Suprapubic skin (tissue), 4 donors: Measurements from ENCODE around the gene CACNA2D2. TPM values are rescaled to one million over a fixed set of nuclear protein-coding genes. Genes with fewer than 3 reads are reported as not detected.
A peak's percentile ranks its signal among the peaks of the same experiment; 100 is the strongest.

Experiments
- DNase-seq, 2 donors: peaks; one replicate each; pipeline ENCODE4 v3.0.0-alpha.2; 2019; ENCODE audit warnings: low spot score in 2 of 2
- H3K27ac ChIP-seq: fragments of 200-600 bp; sonication (generic); one replicate; pipeline ENCODE4 v1.5.1; 2019
- H3K27me3 ChIP-seq: fragments of 200-600 bp; sonication (generic); one replicate; pipeline ENCODE4 v1.5.1; 2019
- H3K36me3 ChIP-seq: fragments of 200-600 bp; sonication (generic); one replicate; pipeline ENCODE4 v1.5.1; 2019
- H3K4me1 ChIP-seq: fragments of 200-600 bp; sonication (generic); one replicate; pipeline ENCODE4 v1.5.1; 2019
- H3K4me3 ChIP-seq: fragments of 200-600 bp; sonication (generic); one replicate; pipeline ENCODE4 v1.5.1; 2019; ENCODE audit warnings: mild to moderate bottlenecking
- H3K9me3 ChIP-seq: fragments of 200-600 bp; sonication (generic); one replicate; pipeline ENCODE4 v1.5.1; 2019
- EP300 ChIP-seq: sonication (generic); formaldehyde crosslinking; IDR thresholded peaks from one replicate; pipeline ENCODE4 v1.6.1; 2017; ENCODE audit warnings: antibody characterized with exemption
- POLR2A ChIP-seq, 2 donors: fragments of 450-650 bp; IDR thresholded peaks; one replicate each; pipeline ENCODE4 v1.6.1; 2017; ENCODE audit warnings: antibody characterized with exemption in 2 of 2, mild to moderate bottlenecking in 2 of 2, moderate library complexity in 2 of 2
- POLR2AphosphoS5 ChIP-seq, 3 donors: sonication (generic); formaldehyde crosslinking; IDR thresholded peaks; one replicate each; pipeline ENCODE4 v1.6.1; 2017; ENCODE audit warnings: antibody characterized with exemption in 3 of 3
- WGBS: methylation state at CpG from one replicate; pipeline ENCODE4 v1.1.5; 2018; 5-methylcytosine and 5-hydroxymethylcytosine counted together
- total RNA-seq, 4 donors: library from RNA; depleted of rRNA; stranded (reverse); fragments of >200 nt; gene quantifications; one replicate each; pipeline ENCODE4 v1.1.0, GENCODE V29; 2016
- TF ChIP-seq, protein P1 (sequence below), 2 donors: fragments of 200-600 bp in 1 of 2; fragments of 450-650 bp in 1 of 2; sonication (generic) in 1 of 2; IDR thresholded peaks; one replicate each; pipeline ENCODE4 v1.5.1; 2016 to 2019; ENCODE audit warnings: antibody characterized with exemption in 2 of 2, mild to moderate bottlenecking in 1 of 2, moderate library complexity in 1 of 2

CACNA2D2 gene
- total RNA-seq, 4 donors from 2014 or later = 1.4 to 5.6 (median 1.7) TPM

DNA sequence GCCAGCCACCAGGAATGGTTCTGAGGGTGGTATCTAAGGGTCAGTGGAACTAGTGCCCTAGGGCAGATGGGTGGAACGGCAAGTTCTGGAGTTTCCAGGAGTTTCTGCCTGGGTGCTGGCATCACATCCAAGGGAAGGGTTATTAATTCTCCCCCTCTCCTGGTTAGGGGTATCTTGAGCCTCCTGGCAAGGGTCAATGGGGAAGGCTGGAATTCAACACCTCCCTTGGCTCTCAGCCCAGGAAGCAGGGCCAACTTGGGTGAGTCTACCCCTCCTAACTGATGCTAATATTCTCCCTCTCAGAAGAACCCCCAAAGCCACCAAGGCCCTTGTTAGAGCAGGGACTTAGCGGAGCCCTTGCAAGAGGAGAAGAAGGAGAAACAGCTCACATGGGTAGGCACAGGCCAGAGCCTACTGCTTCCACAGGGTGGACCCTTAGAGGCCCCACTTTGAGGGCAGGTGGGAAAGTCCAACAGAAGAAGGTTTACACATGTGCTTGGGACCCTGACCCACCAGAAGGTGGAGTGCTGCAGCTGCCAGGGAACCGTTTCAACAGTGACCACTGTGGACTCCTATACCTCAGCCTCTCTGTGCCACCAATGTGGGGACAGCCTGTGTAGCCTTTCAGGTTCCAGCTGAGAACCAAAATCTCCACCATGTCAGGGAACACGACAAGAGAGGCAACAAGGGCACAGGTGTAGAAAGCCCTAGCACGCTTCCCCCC, 147.4 kb downstream of the CACNA2D2 start:
- Histone ChIP-seq H3K36me3 (peaks cover 38% of the 10 kb centered on the region), H3K4me3 (peak overlapping the region; percentile 97), H3K9me3 (no peaks in the 10 kb centered on the region), H3K27me3 (no peaks in the 10 kb centered on the region), H3K4me1 (peaks cover 67% of the 10 kb centered on the region), H3K27ac (no peak overlapping the region)
- TF ChIP-seq, protein P1, sequence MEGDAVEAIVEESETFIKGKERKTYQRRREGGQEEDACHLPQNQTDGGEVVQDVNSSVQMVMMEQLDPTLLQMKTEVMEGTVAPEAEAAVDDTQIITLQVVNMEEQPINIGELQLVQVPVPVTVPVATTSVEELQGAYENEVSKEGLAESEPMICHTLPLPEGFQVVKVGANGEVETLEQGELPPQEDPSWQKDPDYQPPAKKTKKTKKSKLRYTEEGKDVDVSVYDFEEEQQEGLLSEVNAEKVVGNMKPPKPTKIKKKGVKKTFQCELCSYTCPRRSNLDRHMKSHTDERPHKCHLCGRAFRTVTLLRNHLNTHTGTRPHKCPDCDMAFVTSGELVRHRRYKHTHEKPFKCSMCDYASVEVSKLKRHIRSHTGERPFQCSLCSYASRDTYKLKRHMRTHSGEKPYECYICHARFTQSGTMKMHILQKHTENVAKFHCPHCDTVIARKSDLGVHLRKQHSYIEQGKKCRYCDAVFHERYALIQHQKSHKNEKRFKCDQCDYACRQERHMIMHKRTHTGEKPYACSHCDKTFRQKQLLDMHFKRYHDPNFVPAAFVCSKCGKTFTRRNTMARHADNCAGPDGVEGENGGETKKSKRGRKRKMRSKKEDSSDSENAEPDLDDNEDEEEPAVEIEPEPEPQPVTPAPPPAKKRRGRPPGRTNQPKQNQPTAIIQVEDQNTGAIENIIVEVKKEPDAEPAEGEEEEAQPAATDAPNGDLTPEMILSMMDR (IDR thresholded peaks at IDR 0.05) = no peak
- TF ChIP-seq EP300 (no peak), POLR2A (IDR thresholded peaks at IDR 0.05) (no peak), POLR2AphosphoS5 (IDR thresholded peaks at IDR 0.05) (no peak)
- WGBS = 50% methylated on average over 5 of the region's 5 CpGs
- no peak for DNase-seq

DNA sequence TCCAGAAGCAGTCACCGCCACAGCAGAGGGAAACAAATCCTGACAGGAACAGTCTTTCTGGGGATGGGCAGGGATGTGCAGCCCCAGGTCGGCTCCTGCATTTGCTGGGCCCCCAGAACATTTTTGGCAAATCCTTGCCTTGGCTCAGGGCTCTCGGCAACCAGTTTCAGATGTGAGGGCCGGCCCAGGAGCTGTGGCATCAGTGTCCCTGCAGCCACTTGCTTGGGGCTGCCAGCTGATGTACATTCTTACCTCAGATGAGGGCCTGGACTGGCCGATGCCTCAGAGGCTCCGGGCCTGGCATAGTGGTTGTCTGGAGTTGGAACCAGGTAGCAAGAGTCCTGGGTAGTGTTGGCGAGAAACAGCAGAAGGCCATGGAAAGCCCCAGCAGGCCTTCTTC, 148.6 kb downstream of the CACNA2D2 start:
- H3K4me3 ChIP-seq = no peak overlapping the region
- no CpG with 5 or more reads among the region's 7 CpGs for WGBS
- H3K27me3 ChIP-seq = no peaks in the 10 kb centered on the region
- TF ChIP-seq, protein P1 (IDR thresholded peaks at IDR 0.05) = no peak
- TF ChIP-seq POLR2AphosphoS5 (IDR thresholded peaks at IDR 0.05) = no peak
- TF ChIP-seq POLR2A (IDR thresholded peaks at IDR 0.05) = no peak
- TF ChIP-seq EP300 = no peak
- no peak overlapping the region for H3K27ac ChIP-seq
- peaks cover 38% of the 10 kb centered on the region for H3K36me3 ChIP-seq
- no peak for DNase-seq
- H3K9me3 ChIP-seq = no peaks in the 10 kb centered on the region
- H3K4me1 ChIP-seq = peaks cover 75% of the 10 kb centered on the region

DNA sequence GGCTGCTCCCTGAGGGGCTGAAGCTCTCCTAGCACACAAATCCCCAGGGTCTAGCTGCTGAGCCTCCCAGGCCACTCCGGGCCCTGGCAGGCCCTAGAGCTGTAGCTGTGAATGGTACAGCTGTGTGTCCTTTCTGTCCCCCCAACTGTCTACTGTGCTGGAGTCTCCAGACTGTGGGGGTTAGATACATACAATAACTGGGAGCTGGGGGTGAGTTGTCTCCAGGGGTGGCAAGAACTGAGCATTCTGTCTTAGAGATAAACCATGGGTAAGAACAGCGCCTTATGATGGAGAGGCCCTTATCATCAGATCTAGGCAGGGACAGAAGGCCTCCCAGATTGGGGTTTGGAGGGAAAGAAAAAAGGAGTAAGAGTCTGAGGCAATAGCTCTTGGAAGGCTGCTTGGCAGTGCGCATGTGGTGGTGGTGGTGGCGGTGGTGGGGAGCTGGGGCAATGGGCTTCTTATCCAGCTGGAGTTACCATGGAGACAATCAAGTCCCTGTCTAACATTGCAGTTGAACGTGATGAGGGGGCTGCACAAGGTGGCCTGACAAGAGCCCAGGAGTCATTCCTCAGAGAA, 149.2 kb downstream of the CACNA2D2 start:
- TF ChIP-seq POLR2A (IDR thresholded peaks at IDR 0.05) = no peak
- no peak for TF ChIP-seq EP300
- TF ChIP-seq, protein P1 (IDR thresholded peaks at IDR 0.05) = no peak
- no peak for TF ChIP-seq POLR2AphosphoS5 (IDR thresholded peaks at IDR 0.05)
- no peak for DNase-seq
- H3K4me3 ChIP-seq = no peak overlapping the region
- no peak overlapping the region for H3K27ac ChIP-seq
- H3K4me1 ChIP-seq = peaks cover 78% of the 10 kb centered on the region
- no peaks in the 10 kb centered on the region for H3K27me3 ChIP-seq
- WGBS = 75% methylated on average over 5 of the region's 5 CpGs
- H3K36me3 ChIP-seq = peaks cover 38% of the 10 kb centered on the region
- H3K9me3 ChIP-seq = no peaks in the 10 kb centered on the region

DNA sequence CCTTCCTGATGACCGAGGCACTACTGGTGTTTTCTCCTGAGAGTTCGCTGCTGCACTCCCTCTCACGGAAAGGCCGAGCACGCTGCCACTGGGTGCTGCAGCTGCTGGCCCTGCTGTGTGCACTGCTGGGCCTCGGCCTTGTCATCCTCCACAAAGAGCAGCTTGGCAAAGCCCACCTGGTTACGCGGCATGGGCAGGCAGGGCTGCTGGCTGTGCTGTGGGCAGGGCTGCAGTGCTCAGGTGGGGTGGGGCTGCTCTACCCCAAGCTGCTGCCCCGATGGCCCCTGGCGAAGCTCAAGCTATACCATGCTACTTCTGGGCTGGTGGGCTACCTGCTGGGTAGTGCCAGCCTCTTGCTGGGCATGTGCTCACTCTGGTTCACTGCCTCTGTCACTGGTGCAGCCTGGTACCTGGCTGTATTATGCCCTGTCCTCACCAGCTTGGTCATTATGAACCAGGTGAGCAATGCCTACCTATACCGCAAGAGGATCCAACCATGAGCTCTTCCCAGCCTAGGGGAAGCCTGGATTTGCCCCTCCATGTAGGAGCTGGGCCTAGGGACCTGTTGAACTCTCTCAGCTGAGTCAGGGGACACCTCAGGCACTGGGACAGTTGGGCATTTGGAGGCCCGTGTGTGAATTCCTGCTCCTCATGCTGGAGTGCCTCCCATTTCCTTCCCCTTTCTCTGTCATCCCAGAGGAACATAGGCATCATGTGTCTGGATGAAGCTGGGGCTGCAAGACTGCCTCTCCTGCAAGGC, 150.0 kb downstream of the CACNA2D2 start:
- 71% methylated on average over 8 of the region's 12 CpGs for WGBS
- H3K36me3 ChIP-seq = peaks cover 43% of the 10 kb centered on the region
- no peak for DNase-seq
- no peaks in the 10 kb centered on the region for H3K9me3 ChIP-seq
- no peak for TF ChIP-seq POLR2AphosphoS5 (IDR thresholded peaks at IDR 0.05)
- TF ChIP-seq EP300 = no peak
- TF ChIP-seq, protein P1 (IDR thresholded peaks at IDR 0.05) = no peak
- TF ChIP-seq POLR2A (IDR thresholded peaks at IDR 0.05) = no peak
- H3K4me3 ChIP-seq = no peak overlapping the region
- peaks cover 73% of the 10 kb centered on the region for H3K4me1 ChIP-seq
- no peak overlapping the region for H3K27ac ChIP-seq
- no peaks in the 10 kb centered on the region for H3K27me3 ChIP-seq

DNA sequence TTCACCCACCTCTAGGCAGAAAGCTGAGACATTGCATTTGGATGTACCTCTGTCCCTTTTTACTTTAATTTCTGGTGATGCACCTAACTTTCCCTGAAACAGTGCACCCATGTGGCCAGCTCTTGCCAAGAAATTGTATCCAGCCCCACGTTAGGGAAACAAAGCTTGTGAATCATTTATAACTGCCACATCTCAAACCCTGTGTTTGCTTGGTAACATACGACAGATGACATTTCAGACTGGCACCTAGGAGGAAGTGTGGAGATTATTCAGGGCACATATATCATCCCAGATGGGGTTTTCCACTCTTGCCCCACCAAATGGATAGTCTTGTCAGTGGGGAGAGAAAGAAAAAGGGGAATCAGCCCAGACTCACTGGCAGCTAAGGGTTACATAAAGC, 150.7 kb downstream of the CACNA2D2 start:
- 28% methylated on average over 2 of the region's 2 CpGs for WGBS
- peaks cover 48% of the 10 kb centered on the region for H3K36me3 ChIP-seq
- H3K27me3 ChIP-seq = no peaks in the 10 kb centered on the region
- no peak for TF ChIP-seq POLR2AphosphoS5 (IDR thresholded peaks at IDR 0.05)
- no peak for TF ChIP-seq EP300
- no peak for TF ChIP-seq POLR2A (IDR thresholded peaks at IDR 0.05)
- TF ChIP-seq, protein P1 (IDR thresholded peaks at IDR 0.05) = peak in 1 of 2 donors; percentile 2
- H3K4me3 ChIP-seq = no peak overlapping the region
- H3K9me3 ChIP-seq = no peaks in the 10 kb centered on the region
- H3K27ac ChIP-seq = no peak overlapping the region
- peaks cover 67% of the 10 kb centered on the region for H3K4me1 ChIP-seq
- DNase-seq = no peak
